Neural cell (in vitro differentiated cells): Measurements from ENCODE around the gene ROR1. TPM values are rescaled to one million over a fixed set of nuclear protein-coding genes. Genes with fewer than 3 reads are reported as not detected.

ENCODE experiments used
- H2AFZ ChIP-seq: fragments of 200-600, 300-800 bp; sonication (generic), shearing (Covaris generic); 2 replicates; pipeline ENCODE4 v1.6.0; 2014; ENCODE audit warnings: low read depth, mild to moderate bottlenecking, antibody characterized with exemption, low read length, moderate library complexity
- H3F3A ChIP-seq: fragments of 200-600 bp; shearing (Covaris generic); 2 replicates; pipeline ENCODE4 v1.6.1; 2016; ENCODE audit warnings: mild to moderate bottlenecking, moderate library complexity, mixed read lengths, antibody characterized with exemption, low read length; ENCODE audit not compliant: insufficient read depth, poor library complexity, severe bottlenecking
- H3K27ac ChIP-seq: fragments of 200-600, 300-800 bp; sonication (generic), shearing (Covaris generic); 2 replicates; pipeline ENCODE4 v1.5.1; 2014; ENCODE audit warnings: mild to moderate bottlenecking, low read length, moderate library complexity
- H3K27me3 ChIP-seq: fragments of 300-800, 200-600 bp; sonication (generic), shearing (Covaris generic); 2 replicates; pipeline ENCODE4 v1.6.0; 2014; ENCODE audit warnings: mild to moderate bottlenecking, low read depth, low read length, moderate library complexity; ENCODE audit not compliant: insufficient read depth
- H3K36me3 ChIP-seq: fragments of 300-800, 200-600 bp; sonication (generic), shearing (Covaris generic); 2 replicates; pipeline ENCODE4 v1.5.1; 2014; ENCODE audit warnings: mild to moderate bottlenecking, antibody characterized with exemption, low read length, moderate library complexity; ENCODE audit not compliant: insufficient read depth
- H3K4me2 ChIP-seq: fragments of 300-800, 200-600 bp; sonication (generic), shearing (Covaris generic); 2 replicates; pipeline ENCODE4 v1.6.0; 2014; ENCODE audit warnings: mild to moderate bottlenecking, low read length
- H3K4me3 ChIP-seq: fragments of 300-800, 200-600 bp; sonication (generic), shearing (Covaris generic); 2 replicates; pipeline ENCODE4 v1.5.1; 2014; ENCODE audit warnings: mild to moderate bottlenecking, low read length, moderate library complexity
- H3K79me2 ChIP-seq: fragments of 200-600 bp; shearing (Covaris generic); replicated peaks from 2 replicates; pipeline ENCODE4 v1.6.0; 2014; ENCODE audit warnings: mild to moderate bottlenecking, low read length, moderate library complexity; ENCODE audit not compliant: insufficient read depth
- H3K9ac ChIP-seq: fragments of 300-800, 200-600 bp; sonication (generic), shearing (Covaris generic); 2 replicates; pipeline ENCODE4 v1.6.1; 2016; ENCODE audit warnings: mild to moderate bottlenecking, low read length, mixed read lengths
- H3K9me2 ChIP-seq: fragments of 200-600 bp; shearing (Covaris generic); 2 replicates; pipeline ENCODE4 v1.6.1; 2016; ENCODE audit warnings: mild to moderate bottlenecking, low read length, mixed read lengths; ENCODE audit not compliant: insufficient read depth
- H3K9me3 ChIP-seq: fragments of 200-600, 300-800 bp; sonication (generic), shearing (Covaris generic); 2 replicates; pipeline ENCODE4 v1.6.1; 2016; ENCODE audit warnings: mild to moderate bottlenecking, mixed run types, low read length, moderate library complexity, mixed read lengths
- H4K20me1 ChIP-seq: fragments of 200-600 bp; shearing (Covaris generic); 2 replicates; pipeline ENCODE4 v1.6.1; 2016; ENCODE audit warnings: mild to moderate bottlenecking, mixed run types; ENCODE audit not compliant: insufficient read depth
- EP300 ChIP-seq: fragments of 450-650 bp; conservative IDR thresholded peaks from 2 replicates; pipeline ENCODE4 v1.6.1; 2014; ENCODE audit warnings: antibody characterized with exemption, mild to moderate bottlenecking, moderate library complexity; ENCODE audit not compliant: poor library complexity, severe bottlenecking
- EZH2 ChIP-seq: fragments of 200-600, 300-800 bp; shearing (Covaris generic), sonication (generic); IDR thresholded peaks from 2 replicates; pipeline ENCODE4 v1.6.1; 2014; ENCODE audit warnings: antibody characterized with exemption, low read length, borderline replicate concordance, mild to moderate bottlenecking; ENCODE audit not compliant: insufficient read depth, poor library complexity, severe bottlenecking
- MXI1 ChIP-seq: fragments of 450-650 bp; conservative IDR thresholded peaks from 2 replicates; pipeline ENCODE4 v1.6.1; 2014; ENCODE audit warnings: antibody characterized with exemption, mild to moderate bottlenecking; ENCODE audit not compliant: poor library complexity, severe bottlenecking
- POLR2AphosphoS5 ChIP-seq: IDR thresholded peaks from 2 replicates; pipeline ENCODE4 v1.6.1; 2012
- RAD21 ChIP-seq: fragments of 450-650 bp; conservative IDR thresholded peaks from 2 replicates; pipeline ENCODE4 v1.6.1; 2014; ENCODE audit warnings: antibody characterized with exemption, mild to moderate bottlenecking, moderate library complexity
- SMC3 ChIP-seq: fragments of 450-650 bp; conservative IDR thresholded peaks from 2 replicates; pipeline ENCODE4 v1.6.1; 2014; ENCODE audit warnings: antibody characterized with exemption, mild to moderate bottlenecking, moderate library complexity; ENCODE audit not compliant: poor library complexity
- TAF1 ChIP-seq: IDR thresholded peaks from 2 replicates; pipeline ENCODE4 v1.6.1; 2012; ENCODE audit warnings: low read depth
- polyA plus RNA-seq: library from polyadenylated mRNA; depleted of rRNA; stranded (reverse); fragments of >200 nt; gene quantifications from 2 replicates; pipeline ENCODE4 v1.2.3, GENCODE V29; 2014
- TF ChIP-seq, protein P1 (sequence below): fragments of 450-650 bp; IDR thresholded peaks from 2 replicates; pipeline ENCODE4 v1.5.1; 2014; ENCODE audit warnings: antibody characterized with exemption, mild to moderate bottlenecking, moderate library complexity; ENCODE audit not compliant: poor library complexity, severe bottlenecking
- TF ChIP-seq, protein P2 (sequence below): IDR thresholded peaks from 2 replicates; pipeline ENCODE4 v1.6.1; 2012; ENCODE audit warnings: borderline replicate concordance

The ROR1 gene
- polyA plus RNA-seq, 1 donor from 2014 or later, result 0.27 TPM

DNA sequence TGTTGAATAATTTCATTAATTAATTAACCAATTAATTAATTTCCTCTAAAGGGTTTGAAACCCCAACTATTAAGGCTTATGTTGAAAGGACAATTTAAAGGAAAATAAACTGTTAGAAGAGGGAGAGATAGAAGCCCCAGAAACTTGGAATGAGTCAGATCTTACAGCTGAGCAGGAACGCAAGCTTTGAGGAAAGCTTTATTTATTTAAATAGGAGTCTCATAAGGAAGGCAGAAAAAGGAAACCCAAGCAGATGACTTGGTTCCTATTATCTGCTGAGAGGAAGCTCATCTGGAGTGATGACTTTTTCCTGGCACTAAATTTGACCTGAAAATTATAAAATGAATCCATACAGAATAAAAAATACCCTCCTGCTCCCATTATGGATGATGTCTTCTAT lies 105.1 kb downstream of the ROR1 start:
- H3K27ac ChIP-seq, result no peak overlapping the region
- no peaks in the 10 kb centered on the region for H3K9me2 ChIP-seq
- no peak overlapping the region for H2AFZ ChIP-seq
- H3K9ac ChIP-seq, result no peak overlapping the region
- no peak overlapping the region for H3K4me2 ChIP-seq
- H3F3A ChIP-seq, result no peaks in the 10 kb centered on the region
- H3K79me2 ChIP-seq, result no peaks in the 10 kb centered on the region
- H3K9me3 ChIP-seq, result no peaks in the 10 kb centered on the region
- no peaks in the 10 kb centered on the region for H4K20me1 ChIP-seq
- no peak overlapping the region for H3K4me3 ChIP-seq
- H3K27me3 ChIP-seq, result no peaks in the 10 kb centered on the region
- TF ChIP-seq EP300, result no peak
- TF ChIP-seq, protein P1, sequence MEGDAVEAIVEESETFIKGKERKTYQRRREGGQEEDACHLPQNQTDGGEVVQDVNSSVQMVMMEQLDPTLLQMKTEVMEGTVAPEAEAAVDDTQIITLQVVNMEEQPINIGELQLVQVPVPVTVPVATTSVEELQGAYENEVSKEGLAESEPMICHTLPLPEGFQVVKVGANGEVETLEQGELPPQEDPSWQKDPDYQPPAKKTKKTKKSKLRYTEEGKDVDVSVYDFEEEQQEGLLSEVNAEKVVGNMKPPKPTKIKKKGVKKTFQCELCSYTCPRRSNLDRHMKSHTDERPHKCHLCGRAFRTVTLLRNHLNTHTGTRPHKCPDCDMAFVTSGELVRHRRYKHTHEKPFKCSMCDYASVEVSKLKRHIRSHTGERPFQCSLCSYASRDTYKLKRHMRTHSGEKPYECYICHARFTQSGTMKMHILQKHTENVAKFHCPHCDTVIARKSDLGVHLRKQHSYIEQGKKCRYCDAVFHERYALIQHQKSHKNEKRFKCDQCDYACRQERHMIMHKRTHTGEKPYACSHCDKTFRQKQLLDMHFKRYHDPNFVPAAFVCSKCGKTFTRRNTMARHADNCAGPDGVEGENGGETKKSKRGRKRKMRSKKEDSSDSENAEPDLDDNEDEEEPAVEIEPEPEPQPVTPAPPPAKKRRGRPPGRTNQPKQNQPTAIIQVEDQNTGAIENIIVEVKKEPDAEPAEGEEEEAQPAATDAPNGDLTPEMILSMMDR, result no peak
- H3K36me3 ChIP-seq, result no peaks in the 10 kb centered on the region

DNA sequence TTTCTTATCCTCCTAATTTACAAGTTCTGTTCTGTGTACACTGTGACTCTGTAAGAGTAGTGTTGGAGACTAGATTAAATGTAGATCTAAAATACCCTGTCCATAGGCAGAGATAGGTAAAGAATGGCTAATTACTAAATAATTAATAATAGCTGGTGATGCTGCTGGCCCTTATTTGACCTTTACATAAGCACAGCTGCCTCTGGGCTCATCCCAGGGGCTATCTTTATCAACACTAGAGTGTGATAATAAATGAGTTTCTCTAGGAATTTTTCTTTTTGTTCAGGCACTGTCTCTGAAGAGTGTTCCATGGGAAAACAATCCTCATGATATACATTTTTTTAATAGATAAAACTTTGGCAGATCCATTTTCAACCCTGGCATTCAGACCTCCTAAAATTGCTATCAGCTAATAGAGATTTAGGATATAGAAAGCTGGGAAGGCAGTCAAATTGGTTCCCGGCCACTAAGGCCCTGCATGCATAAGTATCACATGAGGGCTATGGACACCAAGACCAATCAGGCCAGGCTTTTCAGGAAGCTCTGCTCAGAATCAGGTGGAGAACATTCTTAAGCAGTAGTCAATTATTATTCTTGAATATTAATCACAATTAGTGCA lies 107.2 kb downstream of the ROR1 start:
- H3K9ac ChIP-seq, result no peak overlapping the region
- no peaks in the 10 kb centered on the region for H3F3A ChIP-seq
- TF ChIP-seq POLR2AphosphoS5, result no peak
- no peak overlapping the region for H3K27ac ChIP-seq
- no peaks in the 10 kb centered on the region for H3K27me3 ChIP-seq
- H3K4me3 ChIP-seq, result no peak overlapping the region
- H3K4me2 ChIP-seq, result no peak overlapping the region
- H2AFZ ChIP-seq, result no peak overlapping the region
- H3K9me3 ChIP-seq, result no peaks in the 10 kb centered on the region
- H3K9me2 ChIP-seq, result no peaks in the 10 kb centered on the region
- H3K79me2 ChIP-seq, result no peaks in the 10 kb centered on the region
- H3K36me3 ChIP-seq, result no peaks in the 10 kb centered on the region
- no peaks in the 10 kb centered on the region for H4K20me1 ChIP-seq

DNA sequence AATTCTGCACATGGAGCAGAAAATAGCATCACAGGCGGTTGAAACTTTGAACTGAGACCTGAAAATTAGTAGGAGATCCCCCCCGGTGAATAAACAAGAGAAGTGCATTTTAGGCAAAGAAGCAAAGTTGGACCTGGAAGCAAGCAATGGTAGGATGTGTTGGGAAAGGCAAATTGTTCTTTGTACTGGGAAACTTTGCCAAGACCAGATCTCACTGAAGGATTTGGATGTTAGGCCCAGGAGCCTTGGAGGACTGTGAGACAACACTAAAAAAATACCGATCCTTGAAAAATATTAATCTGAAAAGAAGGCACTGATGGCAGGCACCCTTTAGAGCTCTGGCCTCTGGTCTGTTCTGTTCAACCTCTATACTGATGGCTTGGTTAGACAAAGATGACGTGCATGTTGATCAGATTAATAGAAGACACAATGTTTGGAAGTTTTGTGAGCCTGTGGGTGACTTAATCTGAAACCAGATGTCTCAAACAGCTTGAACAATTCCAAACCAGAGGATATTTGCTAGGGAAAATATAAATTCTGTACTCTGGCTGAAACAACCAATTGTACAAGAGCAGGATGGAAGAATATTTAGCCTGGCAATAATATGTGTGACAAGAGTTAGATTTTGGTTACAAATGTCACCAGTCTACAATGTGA lies 108.4 kb downstream of the ROR1 start:
- Histone ChIP-seq H3K4me2 (no peak overlapping the region), H3K9me3 (no peaks in the 10 kb centered on the region), H2AFZ (no peak overlapping the region), H4K20me1 (no peaks in the 10 kb centered on the region), H3F3A (no peaks in the 10 kb centered on the region), H3K27ac (no peak overlapping the region), H3K27me3 (no peaks in the 10 kb centered on the region), H3K9me2 (no peaks in the 10 kb centered on the region), H3K9ac (no peak overlapping the region), H3K4me3 (no peak overlapping the region), H3K79me2 (no peaks in the 10 kb centered on the region), H3K36me3 (no peaks in the 10 kb centered on the region)
- no peak for TF ChIP-seq RAD21
- TF ChIP-seq, protein P2, sequence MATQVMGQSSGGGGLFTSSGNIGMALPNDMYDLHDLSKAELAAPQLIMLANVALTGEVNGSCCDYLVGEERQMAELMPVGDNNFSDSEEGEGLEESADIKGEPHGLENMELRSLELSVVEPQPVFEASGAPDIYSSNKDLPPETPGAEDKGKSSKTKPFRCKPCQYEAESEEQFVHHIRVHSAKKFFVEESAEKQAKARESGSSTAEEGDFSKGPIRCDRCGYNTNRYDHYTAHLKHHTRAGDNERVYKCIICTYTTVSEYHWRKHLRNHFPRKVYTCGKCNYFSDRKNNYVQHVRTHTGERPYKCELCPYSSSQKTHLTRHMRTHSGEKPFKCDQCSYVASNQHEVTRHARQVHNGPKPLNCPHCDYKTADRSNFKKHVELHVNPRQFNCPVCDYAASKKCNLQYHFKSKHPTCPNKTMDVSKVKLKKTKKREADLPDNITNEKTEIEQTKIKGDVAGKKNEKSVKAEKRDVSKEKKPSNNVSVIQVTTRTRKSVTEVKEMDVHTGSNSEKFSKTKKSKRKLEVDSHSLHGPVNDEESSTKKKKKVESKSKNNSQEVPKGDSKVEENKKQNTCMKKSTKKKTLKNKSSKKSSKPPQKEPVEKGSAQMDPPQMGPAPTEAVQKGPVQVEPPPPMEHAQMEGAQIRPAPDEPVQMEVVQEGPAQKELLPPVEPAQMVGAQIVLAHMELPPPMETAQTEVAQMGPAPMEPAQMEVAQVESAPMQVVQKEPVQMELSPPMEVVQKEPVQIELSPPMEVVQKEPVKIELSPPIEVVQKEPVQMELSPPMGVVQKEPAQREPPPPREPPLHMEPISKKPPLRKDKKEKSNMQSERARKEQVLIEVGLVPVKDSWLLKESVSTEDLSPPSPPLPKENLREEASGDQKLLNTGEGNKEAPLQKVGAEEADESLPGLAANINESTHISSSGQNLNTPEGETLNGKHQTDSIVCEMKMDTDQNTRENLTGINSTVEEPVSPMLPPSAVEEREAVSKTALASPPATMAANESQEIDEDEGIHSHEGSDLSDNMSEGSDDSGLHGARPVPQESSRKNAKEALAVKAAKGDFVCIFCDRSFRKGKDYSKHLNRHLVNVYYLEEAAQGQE, result no peak
- TF ChIP-seq POLR2AphosphoS5, result no peak
- no peak for TF ChIP-seq SMC3
- no peak for TF ChIP-seq MXI1
- no peak for TF ChIP-seq EP300
- TF ChIP-seq TAF1, result no peak
- TF ChIP-seq, protein P1, result no peak
- TF ChIP-seq EZH2, result no peak
